ENCODE results near the gene MYBBP1A.

Gene MYBBP1A

GRCh38 chr17:4499431-4500190 is 55.6 kb downstream of the MYBBP1A start:
- DNase-seq, result no peak

- no peak for DNase-seq
Observed at GRCh38 chr17:4498461-4499397, 56.5 kb downstream of the MYBBP1A start, which contains the start of gene SPNS2. TSS of gene SPNS2 (plus strand) at chr17:4498881. CDS start at chr17:4499048, 167 bp downstream.

- DNase-seq, result no peak
Observed at GRCh38 chr17:4497101-4497824, 57.9 kb downstream of the MYBBP1A start.

GRCh38 chr17:4492721-4493561 is 62.2 kb downstream of the MYBBP1A start:
- DNase-seq, result no peak

- DNase-seq, result no peak
Observed at GRCh38 chr17:4490637-4491061, 64.5 kb downstream of the MYBBP1A start.

GRCh38 chr17:4490109-4490591 is 65.0 kb downstream of the MYBBP1A start:
- DNase-seq, result no peak

GRCh38 chr17:4488989-4489595 is 66.1 kb downstream of the MYBBP1A start:
- no peak for DNase-seq
